GM12801 (cell line): ENCODE data around the gene TCP11.

Source experiments
- CTCF ChIP-seq: IDR thresholded peaks from one replicate; pipeline ENCODE4 v1.5.1; 2011; ENCODE audit warnings: control low read depth; ENCODE audit not compliant: insufficient read length; ENCODE audit errors: extremely low read depth

The TCP11 gene

GRCh38 chr6:35089216-35089934 is 51.8 kb downstream of the TCP11 start:
- no peak for TF ChIP-seq CTCF

GRCh38 chr6:35088281-35089215 is 52.6 kb downstream of the TCP11 start:
- no peak for TF ChIP-seq CTCF

GRCh38 chr6:35087361-35088280 is 53.5 kb downstream of the TCP11 start:
- TF ChIP-seq CTCF = no peak

GRCh38 chr6:35086636-35087360 is 54.3 kb downstream of the TCP11 start:
- TF ChIP-seq CTCF = no peak

GRCh38 chr6:35086282-35086632 is 54.9 kb downstream of the TCP11 start:
- no peak for TF ChIP-seq CTCF

- no peak for TF ChIP-seq CTCF
Observed at GRCh38 chr6:35085359-35086281, 55.5 kb downstream of the TCP11 start.
